H54 (cell line): ENCODE measurements around the gene LEPROT.
A peak's percentile ranks its signal among the peaks of the same experiment; 100 is the strongest.

ENCODE experiments used
- DNase-seq: peaks from one replicate; pipeline ENCODE4 v3.0.0; 2011; ENCODE audit warnings: low spot score, mixed read lengths; ENCODE audit not compliant: insufficient read length
- FAIRE-seq: peaks from 3 replicates; lab custom pipeline; 2011; peaks lifted over from hg19 to GRCh38; lab: Jason Lieb, UNC
- POLR2A ChIP-seq: IDR thresholded peaks from 2 replicates; pipeline ENCODE4 v1.6.1; 2011; ENCODE audit warnings: low read depth, mild to moderate bottlenecking, low read length

LEPROT gene

DNA sequence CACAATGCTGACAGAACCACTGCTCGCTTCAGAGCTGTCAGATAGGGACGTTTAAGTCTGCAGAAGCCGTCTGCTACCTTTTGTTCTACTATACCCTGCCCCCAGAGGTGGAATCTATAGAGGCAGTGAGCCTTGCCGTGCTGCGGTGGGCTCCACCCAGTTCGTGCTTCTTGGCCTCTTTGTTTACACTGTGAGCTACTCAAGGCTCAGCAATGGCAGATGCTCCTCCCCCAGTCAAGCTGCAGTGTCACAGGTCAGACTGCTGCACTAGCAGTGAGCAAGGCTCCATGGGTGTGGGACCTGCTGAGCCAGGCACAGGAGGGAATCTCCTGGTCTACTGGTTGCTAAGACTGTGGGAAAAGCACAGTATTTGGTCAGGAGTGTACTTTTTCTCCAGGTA, 47.1 kb downstream of the LEPROT start:
- no peak for TF ChIP-seq POLR2A
- FAIRE-seq (no peak), DNase-seq (no peak)

DNA sequence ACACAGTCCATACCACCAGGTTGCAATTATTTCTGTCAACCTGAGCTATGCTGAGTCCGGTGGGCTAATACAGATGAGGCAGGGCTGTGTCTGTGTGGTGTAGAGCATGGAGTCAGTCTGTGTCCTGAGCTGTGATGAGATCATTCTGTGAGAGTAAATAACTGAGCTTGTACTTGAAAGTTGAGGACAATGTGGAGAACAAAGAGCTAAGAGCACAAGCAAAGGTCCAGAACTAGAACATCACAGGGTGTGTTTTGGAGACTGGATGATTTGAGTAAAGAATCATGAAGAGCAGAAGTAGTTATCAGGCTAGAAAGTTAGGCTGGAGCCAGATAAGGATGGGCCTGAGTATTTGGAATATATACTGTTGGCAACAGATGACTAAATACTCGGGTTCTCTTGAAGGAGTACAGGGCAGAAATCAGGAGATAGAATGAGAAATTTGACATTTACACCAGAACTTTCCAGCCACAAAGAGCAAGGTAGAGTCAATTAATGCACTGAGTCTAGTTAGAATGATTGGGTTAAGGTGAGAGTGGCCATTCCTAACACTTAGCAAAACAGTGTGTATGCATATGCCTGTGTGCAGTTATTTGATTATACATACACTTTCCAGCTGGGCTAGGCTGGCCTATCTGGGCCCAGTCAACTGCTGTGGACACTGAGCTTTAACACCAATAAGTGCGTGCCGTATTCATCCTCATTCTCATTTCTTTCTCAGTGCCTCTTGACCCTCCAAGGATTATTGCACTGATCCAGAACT, 48.8 kb downstream of the LEPROT start:
- DNase-seq (no peak), FAIRE-seq (no peak)
- TF ChIP-seq POLR2A, result no peak

- FAIRE-seq, result no peak
- DNase-seq, result no peak
- TF ChIP-seq POLR2A, result no peak
Observed at GRCh38 chr1:65469889-65470340, 49.4 kb downstream of the LEPROT start.

- no peak for TF ChIP-seq POLR2A
- DNase-seq, result no peak
- FAIRE-seq, result no peak
Observed at GRCh38 chr1:65470766-65471165, 50.3 kb downstream of the LEPROT start.

DNA sequence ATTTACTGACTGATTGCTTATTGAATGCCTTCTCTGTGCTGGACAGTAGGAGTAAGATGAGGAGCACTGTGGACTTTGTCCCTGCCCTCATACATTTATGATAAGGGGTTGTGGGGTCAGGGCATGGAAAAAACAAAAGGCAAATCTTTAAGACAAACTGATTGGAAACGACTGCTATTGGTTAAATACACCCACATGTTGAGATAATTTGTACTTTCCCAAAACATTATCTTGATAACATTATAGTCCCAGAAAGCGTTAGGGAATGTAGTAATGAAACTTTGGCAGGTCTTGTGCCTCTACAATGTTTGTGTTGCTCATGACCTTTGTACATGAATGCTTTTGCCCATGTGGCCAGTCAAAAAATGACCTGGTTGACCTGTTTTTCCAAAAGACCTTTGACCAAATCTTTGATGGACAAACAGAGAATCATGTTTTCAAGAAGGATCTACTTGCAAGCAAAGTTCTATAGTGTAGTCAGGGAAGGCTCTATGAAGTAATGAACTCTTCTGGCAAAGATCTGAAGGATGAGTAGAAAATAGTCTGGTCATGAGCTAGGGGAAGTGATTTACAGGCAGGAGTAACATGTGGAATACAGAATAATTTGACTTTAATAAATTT, 50.9 kb downstream of the LEPROT start:
- no peak for TF ChIP-seq POLR2A
- no peak for FAIRE-seq
- DNase-seq, result no peak

GRCh38 chr1:65471861-65472332, 51.4 kb downstream of the LEPROT start:
- no peak for TF ChIP-seq POLR2A
- no peak for DNase-seq
- FAIRE-seq, result peak; percentile 6

GRCh38 chr1:65476327-65476726, 55.9 kb downstream of the LEPROT start:
- DNase-seq (no peak), FAIRE-seq (no peak)
- no peak for TF ChIP-seq POLR2A

GRCh38 chr1:65477414-65478378, 57.2 kb downstream of the LEPROT start:
- DNase-seq (no peak), FAIRE-seq (no peak)
- no peak for TF ChIP-seq POLR2A

DNA sequence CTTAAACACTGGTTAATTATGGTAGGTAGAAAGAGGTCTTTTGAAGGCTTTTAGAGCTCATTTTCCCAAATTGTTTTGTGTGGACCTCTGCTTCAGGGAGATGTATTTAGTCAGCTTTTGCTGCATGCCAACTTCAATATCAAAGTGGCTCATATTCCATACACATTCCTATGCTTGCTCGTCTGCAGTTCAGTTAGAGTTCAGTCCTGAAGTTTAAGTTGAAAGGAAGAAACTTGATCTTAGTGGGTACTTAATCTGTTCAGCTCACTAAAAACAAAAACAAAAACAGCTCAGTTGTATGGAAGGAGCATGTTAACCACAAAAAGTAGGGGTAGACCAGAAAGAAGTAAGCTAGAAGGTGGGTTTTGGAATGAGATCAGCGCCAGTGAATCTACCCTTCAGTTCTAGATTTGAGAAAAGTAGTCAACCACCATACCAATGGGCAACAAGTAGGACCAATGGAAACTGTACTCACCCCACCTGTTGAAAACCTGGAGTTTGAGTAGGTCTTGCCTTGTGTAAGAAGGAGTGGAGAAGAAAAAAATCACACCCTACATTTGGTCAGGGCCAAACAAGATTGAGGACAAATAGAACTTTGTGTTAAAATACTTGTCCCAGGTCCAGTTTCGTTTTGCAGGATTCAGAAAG, 58.0 kb downstream of the LEPROT start:
- FAIRE-seq, result no peak
- TF ChIP-seq POLR2A, result no peak

DNA sequence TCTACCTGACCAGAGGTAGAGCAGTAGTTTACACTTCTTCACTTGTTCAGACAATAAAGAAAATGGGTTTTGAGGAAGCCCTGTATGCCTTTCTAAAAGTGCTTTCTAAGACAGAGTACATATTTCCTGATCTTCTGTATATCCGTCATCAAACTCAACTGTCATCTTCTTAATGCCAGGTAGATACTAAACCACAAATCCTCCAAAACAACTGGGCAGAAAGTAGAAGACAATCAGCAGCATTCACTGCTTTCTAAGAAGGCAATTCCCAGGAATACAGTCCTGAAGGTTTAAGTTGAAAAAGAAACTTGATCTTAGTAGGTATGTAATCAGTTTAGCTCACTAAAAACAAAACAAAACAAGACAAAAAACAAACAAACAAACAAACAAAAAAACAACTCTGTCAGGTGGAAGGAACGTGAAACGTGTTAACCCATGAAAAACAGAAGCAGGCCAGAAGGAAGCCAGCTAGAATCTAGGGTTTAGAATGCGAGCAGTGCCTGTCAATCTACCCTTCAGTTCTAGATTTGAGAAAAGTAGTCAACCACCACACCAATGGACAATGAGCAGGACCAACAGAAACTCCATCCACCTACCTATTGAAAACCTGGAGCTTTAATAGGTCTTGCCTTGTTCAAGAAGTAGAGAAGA, 59.2 kb downstream of the LEPROT start:
- no peak for DNase-seq
- no peak for FAIRE-seq
- no peak for TF ChIP-seq POLR2A

More for the DNA sequence above, 58.0 kb downstream of the LEPROT start:
- DNase-seq, result no peak

DNA sequence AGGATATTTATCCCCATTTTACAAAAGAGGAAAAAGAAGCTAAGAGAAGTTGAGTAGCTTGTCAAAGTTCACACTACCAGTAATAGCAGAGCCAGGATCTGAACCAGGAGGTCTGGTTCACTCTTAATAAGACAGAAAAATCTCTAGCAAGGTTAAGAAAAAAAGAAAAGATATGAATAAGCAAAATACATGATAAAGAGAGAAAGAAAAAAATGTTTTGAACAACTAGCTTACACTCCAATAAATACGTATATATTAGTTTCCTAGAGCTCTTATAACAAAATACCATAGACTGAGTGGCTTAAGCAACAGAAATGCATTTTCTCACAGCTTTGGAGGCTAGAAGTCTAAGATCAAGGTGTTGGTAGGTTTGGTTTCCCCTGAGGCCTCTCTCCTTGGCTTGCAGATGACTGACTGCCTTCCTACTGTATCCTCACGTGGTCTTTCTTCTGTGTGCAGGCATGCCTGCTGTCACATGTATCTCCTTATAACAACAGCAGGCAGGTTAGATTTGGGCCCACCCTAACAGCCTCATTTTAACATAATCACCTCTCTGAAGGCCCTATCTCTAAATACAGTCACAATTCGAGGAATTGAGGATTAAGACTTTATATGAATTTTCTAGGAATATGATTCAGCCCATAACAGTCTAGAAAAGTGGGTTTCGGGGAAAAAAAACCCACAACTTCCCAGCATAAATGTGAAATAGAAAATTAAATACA, 60.4 kb downstream of the LEPROT start:
- TF ChIP-seq POLR2A, result no peak
- FAIRE-seq, result no peak
- no peak for DNase-seq

- FAIRE-seq, result no peak
Observed at GRCh38 chr1:65483993-65484754, 63.7 kb downstream of the LEPROT start.

More at GRCh38 chr1:65483993-65484754, 63.7 kb downstream of the LEPROT start:
- no peak for DNase-seq
- TF ChIP-seq POLR2A, result no peak
